Measurements from ENCODE around the gene DHRS12.

Gene DHRS12

DNA sequence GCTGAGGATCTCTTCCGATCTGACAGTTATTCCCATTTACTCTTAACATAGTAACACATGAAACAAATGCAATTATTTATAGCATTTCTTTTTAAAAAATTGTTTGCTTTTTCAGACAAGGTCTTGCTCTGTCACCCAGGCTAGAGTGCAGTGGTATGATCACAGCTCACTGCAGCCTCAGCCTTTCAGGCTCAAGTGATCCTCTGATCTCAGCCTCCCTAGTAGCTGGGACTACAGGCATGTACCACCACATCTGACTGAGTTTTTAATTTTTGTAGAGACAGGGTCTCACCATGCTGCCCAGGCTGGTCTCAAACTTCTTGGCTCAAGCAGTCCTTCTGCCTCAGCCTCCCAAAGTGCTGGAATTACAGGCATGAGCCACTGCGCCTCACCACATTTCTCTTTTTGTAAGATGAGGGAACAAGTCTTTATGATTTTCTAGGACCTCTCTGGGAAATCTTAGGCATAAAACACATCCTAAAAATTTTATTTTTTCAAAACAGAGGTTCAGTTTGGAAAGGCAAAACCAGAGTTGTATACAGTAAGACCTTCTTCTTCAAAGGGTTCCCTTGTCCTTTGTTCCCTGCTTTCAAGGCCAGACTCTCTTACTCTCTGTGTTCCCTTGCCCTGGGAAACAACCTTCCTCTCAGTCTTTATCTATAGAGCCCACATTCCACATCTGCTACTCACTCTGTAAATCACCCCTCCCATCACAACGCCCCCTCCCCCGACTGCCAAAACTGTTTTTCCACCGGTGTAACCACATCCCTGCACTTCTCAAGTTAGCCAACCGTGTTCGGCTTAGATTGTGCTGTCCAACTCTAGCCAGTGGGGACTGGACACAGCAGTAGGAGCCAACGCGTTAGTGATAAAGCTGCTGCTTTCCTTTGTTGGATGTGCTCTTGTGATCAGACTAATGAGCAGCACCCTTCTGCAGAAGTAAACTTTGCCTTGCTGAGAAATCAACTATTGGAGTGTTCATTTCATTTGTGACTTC, 56.2 kb downstream of the DHRS12 start:
- DNase-seq = no peak

DNA sequence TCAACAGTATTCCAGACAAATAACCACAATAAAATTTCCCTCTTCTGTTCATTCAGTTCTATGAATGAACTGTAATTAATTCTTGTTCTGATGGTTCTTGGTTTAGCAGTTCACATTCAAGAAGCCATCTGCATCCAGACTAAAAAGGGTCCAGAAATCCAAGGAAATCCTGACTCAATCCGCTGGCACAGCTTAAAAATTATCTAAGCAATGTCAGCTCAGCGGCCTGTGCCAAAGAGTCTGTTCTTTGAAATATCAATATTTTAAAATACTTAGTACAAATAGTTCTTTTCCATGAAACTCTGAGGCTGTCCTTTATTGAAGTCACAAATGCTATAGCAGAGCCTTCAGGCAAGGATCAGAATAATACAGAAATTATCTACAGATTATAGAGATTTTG, 57.2 kb downstream of the DHRS12 start:
- no peak for DNase-seq

DNA sequence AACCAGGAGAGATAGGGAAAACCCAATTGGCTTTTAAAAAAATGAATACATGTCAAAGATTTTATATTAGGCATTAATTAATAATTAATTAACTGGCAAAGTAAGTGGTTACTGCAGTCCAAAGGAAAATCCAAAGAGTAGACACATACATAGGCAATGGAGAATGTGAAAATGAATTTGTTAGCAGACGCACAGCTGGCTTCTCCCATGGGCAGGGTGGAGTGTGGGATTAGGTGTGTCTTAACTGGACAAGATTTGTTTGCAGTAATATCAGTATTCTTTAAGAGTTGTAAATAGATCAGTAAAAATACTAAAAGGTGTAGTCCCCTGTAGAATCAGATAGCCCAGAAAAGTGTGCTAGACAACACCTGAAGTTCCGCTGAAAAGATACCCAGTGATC, 58.7 kb downstream of the DHRS12 start:
- no peak for DNase-seq

DNA sequence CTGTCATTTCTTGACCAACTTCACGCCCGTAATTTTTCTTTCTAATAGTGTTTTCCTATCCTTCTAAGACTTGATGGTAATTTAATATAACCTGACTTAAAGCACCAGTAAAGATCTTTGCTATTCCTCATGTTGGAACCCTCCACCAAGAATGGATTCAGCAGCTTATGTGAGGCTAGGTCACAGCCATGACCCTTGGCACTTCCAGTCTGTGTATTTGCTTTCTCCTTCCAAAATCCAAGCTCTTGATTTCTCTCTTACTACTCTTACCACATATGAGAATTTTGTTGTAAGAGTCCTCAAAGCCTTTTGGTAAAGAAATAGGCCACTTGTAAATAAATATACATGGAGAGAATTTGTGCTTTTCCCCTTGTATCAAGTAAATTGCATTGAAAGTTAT, 61.4 kb downstream of the DHRS12 start:
- DNase-seq = no peak

DNA sequence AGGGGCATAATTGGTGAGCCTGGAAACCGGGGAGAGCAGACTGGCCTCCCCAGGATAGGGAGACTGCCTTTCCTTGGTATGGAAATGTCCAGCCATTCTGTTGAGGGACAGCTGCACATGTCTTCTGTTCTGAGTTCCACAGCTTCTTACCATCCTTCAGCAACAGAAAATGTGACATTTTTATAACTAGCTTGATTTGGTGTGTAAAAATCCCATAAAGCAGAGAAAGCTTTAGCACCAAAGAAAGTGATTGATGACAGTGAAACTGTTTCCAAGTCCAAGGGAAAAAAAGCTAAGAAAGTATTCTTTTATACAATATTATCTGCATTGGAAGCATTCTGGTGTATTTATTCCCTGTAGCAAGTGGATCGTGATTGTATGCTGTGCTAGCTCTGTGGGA, 61.9 kb downstream of the DHRS12 start:
- no peak for DNase-seq

DNA sequence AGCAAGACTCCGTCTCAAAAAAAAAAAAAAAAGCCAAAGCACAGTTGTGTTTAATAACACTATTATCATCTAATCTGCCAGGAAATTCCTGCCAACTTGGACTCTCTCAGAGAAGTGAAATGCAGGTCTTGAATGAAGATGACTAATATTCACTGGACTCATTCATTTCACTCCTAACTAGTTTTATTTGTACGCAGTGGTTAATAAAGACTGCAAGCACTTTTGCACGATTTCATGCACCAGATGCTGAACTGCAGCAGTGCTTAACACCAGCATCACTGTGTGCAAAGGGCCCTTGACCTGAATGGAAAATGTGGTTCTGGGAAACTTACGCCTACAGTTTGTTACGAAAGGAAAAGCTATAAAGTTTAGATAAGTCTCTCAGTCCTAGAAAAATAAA, 63.3 kb downstream of the DHRS12 start:
- DNase-seq = no peak

DNA sequence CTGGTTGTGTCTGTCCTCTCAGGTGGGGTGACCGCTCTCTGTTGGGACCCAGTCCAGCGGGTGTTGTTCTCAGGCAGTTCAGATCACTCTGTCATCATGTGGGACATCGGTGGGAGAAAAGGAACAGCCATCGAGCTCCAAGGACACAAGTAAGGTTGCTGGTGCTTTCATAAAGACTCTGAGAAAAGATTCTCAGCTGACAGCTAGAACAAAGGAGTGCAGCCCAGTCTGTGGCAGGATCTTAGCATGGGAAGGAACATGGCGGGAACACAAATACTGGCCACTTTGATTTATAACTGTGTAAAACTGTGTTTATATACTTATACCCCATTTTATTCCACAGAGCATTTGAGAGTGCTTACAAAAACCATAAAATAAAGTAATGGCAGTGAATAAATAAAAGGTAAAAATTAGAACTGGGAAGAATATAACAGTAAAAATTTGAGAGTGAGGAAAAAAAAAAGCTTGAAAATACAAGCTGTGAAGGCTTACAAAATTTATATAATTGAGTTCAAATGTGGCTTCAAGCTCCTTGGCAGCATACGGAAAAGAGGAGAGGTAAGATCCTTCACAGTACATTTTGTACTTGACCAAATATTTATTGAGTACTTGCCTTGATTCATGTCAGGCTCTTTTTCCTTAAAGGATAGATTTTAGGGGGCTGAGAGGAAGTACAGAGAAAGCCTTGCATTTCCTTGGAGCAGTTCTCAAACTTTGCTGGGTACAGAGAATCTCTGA, 64.8 kb downstream of the DHRS12 start:
- no peak for DNase-seq

DNA sequence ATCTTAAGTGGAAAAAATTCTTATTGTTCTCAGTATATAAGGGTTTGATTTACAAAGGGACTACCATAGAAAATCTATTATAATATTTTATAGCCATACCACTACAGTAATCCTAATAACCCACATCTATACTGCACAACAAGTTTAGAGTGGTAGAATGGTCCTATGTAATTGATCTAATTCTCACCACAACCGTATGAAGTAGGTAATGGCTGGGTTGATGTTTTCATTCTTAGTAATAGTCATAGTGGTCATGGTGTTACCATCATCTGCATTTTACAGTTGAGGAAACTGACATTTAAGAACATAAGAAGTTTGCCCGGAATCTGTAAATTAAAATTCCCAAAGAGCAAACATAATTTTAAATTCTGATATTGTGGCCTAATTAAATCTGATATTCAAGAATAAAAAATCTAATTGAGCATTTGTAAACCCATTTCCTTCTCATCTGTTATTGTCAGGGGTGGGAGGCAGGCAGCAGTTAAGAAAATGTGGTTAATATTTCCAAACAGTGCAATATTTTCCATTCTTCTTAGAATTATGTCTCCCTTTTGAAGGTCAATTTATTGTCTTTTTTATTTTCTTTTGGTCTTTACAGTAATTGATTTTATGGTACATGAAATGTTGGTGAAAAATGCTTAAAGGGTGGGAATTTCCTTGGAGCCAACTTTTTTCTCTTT, 65.6 kb downstream of the DHRS12 start:
- DNase-seq = no peak

DNA sequence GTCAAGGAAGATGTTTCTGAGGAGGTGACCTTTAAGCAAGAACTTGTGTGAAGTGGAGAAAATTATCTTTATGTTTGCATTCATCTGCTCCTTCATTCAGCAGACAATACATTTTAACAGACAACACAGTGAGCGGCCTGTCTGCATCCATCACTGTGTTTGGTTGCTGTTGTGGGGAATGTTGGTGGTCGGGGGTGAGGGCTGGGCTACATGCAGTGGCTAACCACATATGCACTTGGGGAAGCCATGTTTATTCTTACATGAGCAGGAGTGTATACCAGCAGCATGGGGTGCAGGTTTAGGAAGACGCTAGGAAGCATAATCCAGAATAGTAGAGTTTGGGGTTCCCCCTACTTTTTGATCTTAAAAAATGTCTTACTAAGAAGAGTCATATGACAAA, 66.4 kb downstream of the DHRS12 start:
- no peak for DNase-seq

DNA sequence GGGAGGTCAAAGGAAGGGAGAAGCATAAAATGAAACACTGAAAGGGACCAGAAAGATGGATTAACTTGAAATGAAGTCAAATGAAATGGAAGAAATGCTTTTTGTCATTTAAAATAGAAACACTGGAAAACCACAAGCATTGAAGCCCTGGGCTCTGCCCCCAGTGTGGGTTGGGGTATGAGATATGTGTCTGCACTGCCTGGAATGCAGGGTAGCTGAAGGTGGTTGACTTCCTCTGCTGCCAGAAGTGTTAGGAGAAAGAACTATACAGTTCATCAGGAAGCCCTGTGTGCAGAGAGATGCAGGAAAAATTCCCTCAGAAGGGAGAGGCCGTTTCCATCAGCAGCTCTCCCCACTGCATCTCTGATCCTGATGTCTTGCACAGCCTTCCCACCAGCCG, 69.2 kb downstream of the DHRS12 start:
- no peak for DNase-seq

DNA sequence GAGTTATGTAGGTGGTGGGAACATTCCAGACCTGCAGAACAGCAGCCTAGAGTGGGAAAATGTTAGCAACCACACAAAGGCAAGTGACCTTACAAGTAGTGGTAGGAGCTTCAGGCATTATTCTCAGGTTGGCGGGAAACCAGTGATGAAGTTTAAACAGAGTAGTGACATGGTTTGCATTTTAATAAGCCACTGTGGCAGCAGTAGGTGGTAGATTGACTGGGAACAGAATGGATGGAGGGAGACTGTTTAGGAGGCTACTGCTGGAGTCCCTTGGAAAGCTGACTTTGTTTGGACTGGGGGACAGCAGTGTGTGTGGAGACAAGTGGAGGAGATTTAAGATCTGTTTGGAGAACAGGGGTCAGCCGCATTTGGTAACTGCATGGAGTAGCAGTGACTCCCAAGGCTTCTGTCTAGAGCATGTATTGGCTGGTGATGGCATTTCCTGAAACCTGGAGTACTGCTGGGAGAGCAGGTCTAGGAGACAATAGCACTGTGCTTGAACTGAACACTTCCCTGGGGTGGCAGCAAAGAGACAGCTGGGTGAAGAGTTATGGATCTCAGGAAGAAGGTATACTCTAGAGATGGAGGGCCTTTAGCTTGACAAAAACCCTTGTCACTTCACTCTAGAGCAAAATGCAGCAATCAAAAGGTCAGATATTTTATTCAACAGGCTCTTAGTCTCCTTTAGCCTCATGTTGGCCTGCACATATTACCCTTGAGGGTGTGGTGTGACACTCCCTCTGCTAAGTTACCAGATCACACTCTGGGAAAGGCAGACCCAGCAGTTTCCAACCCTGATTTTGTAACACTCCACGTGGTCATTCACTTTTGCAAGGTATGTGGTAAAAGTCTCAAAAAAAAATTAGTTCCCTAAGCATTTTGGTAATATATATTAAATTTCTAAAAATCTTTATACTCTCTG, 70.3 kb downstream of the DHRS12 start:
- DNase-seq = no peak

DNA sequence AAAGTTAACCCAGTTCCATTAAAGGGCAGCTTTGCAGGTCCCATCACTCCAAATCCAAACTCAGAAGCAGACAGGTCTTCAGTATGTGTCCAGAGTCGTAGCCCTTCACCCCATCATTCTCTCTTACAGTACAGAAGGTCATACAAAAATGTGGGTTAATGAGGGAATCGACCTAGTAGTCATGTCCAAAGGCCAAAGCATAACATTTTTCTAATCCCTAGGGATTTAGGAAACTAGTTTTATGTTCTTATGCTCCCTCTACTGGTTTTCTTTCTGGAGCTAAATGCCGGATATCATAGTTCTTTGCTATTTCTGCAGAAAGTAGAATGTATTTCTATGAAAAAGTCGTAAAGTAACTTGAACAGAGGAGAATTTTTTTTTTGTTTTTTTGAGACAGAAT, 72.2 kb downstream of the DHRS12 start:
- DNase-seq = no peak

DNA sequence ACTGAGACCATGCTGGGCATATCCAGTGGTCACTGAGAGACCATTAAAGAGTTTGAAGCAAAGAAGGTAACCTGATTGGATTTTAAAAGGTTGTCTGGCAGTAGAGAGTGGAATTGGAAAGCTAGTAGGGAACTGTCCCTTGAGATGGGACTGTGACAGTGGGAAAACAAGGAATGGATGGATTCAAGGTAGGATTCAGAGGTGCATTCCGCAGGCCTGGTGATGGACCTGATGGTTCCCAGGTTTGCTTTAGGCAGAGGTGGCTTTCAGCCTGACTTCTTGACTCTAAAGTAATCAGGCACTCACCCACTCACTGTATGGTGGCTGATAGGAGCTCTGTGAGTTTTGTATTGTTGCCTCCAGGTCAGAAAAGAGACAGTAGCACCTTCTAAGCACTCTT, 73.0 kb downstream of the DHRS12 start:
- no peak for DNase-seq

DNA sequence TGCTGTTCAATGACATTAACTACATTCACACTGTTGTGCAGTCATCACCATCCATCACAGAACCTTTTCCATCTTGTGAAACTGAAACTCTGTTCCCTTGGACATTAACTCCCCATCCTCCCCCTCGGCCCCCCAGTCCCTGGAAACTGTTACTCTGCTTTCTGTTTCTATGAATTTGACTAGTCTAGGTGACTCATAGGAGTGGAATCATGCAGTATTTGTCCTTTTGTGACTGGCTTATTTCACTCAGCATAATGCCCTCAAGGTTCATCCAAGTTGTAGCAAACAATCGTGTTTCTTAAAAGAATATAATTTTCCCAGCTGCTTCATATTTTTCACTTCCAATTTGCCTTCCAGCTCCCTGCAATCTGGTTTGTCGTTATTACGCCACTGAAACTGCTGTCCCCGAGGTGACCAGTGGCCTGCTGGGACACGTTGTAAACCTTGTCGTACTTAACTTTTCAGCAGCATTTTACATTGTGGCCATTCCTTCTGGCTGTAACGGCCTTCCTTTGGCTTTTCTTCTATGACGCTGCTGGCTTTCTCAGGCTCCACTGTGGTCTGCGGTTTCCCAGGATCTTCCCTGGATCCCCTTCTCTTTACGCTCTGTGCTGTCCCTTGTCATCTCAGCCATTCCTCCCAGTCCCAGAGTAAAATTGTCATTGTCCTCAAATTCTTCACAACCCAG, 74.0 kb downstream of the DHRS12 start:
- no peak for DNase-seq

DNA sequence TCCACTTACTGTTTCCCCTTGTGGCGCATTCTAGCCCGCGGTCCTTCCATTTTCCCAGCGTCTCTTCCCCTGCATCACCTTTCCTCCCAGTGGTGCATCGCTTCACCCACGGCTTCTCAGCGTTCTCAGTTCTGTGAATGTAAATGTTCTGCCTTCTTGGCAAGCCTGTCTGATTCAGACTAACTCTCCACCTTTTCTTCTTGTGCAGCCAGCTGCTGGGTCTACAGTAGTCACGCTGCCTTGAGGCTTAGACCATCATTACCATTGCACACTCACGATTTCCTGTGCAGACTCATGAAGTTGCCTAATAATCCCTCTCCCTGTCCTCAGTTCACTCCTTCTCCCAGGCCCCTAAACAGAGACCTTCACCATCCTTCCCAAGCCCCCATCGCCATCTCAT, 75.0 kb downstream of the DHRS12 start:
- no peak for DNase-seq

DNA sequence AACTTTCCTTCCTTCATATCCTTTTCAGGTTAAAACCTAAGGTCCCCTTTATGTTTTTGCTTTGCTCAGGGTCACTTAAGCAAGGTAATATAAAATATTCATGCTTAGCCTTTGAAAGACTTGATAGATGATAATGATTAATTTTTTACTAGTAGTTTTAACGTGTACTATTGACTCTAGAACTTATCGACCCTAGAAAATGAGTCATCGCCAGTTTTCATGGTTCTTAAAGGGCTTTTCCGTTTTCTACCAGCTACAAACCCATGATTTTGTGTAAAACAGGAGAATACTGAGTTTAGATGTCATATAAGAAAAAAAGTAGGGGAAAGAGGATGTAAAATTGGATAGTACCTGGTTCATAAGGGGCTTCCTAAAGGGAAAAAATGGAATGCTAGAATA, 75.7 kb downstream of the DHRS12 start:
- DNase-seq = no peak

DNA sequence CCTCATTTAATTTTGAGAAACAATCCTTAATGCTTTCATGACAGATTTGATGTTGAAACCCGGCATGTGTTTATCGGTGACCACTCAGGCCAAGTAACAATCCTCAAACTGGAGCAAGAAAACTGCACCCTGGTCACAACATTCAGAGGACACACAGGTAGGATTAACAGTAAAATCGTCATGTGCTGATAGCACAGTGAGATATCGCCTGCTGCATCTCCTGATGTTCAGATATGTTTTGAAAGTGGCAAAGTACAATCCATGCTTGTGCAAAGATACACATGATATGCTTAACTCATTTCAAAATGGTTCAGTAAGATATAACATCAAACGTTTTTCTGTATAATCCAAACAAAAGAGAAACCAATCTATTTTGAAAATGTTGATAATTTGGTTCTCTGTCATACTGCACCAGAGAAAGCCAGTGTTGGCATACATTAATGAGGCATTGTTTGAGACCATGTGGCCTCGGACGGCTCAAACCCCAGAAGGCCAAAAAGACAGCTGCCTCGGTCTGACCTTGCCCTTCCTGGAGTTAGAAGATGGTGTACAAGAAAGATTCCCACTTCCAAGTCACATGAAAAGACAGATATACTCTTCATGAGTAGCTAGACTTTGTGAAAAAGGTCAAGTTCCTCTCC, 76.2 kb downstream of the DHRS12 start:
- no peak for DNase-seq

DNA sequence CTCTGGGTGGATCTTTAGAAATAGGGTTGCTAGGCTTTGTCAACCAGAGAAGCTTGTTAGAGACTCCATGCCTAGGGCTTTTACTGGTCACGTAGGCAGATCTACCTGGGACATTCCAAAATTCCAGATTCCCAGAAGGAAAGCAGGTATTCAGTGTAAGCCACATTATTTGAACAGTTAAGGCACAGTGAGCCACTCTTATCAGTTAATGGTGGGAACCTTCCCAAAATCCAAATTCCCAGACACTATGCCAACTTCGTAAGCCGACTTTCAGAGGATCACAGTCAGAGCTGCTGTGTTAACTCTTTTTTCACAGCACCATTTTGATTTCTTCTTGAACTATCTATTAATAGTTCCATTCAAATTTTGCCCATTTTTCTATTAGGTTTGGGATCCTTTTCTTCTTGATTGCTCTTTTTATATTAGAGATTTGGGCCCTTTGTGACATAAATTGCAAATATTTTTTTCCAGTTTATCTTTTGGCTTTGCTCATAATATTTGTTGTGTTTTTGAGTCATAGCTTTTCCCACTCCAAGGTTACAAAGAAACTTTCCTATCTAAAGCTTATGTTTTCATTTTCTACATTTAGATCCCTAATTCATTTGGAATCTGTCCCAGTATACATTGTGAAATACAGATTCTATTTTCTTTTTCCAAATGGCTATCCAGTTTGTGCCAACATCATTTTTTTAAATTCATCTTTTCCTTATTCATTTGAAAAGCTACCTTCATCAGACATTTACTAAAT, 77.3 kb downstream of the DHRS12 start:
- no peak for DNase-seq

DNA sequence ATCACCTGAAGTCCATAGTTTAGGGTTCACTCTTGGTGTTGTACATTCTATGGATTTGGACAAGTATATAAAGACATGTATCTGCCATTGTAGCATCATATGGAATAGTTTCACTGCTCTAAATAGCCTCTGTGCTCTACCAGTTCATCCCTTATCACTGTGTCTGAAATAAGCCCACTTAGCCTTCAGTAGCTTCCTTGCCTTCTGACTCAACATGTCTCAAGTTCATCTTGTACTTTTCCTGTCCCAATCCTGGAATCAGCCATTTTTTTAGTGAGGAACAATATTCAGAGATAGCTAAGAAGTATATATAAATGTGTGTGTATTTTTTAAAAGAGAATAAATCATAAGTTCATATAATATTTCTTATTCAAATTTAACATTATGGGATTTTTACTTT, 79.2 kb downstream of the DHRS12 start:
- no peak for DNase-seq

DNA sequence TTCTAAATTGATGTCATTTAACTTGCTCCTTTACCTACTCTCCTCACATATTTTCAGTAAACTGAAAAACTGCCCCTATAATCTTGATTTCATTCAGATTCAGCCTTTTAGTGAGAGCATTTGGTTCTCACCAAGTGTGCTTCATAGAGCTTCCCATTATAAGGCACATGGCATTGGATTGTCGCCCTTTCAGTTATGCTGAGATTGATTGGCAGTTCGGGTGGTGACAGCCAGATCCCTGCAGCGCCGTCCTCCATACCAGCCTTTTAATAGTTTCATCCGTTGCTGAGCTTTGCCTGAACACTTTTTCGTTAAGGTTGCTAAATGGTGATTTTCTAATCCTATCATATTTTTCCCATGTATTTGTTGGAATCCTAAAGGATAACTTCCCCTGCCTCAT, 80.4 kb downstream of the DHRS12 start:
- DNase-seq = no peak

DNA sequence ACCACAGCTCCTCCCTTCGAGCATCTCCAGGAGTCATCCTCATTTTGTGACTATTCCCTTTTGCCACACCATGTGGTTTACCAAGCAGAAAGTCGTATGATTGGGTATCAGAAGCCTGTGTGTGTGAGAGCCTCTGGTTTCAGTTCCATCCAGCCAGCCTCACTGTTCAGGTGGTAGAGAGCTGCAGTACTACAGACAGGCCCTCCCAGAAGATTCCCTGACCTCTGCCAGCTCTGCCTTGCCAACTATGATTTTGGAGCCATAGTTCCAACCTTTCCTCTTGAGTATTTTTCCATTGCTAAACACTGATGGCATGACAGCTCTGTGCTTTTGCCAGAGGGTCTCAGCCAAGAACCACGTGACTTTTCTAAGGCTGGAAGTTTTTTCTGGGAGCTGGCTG, 82.5 kb downstream of the DHRS12 start:
- DNase-seq = no peak
